SU-DHL-6 (cell line): ENCODE data around the gene TMC1.

ENCODE experiments used
- CTCF ChIP-seq: fragments of 200-600 bp; sonication (generic); IDR thresholded peaks from one replicate; pipeline ENCODE4 v1.5.1; 2017; ENCODE audit warnings: antibody characterized with exemption, mild to moderate bottlenecking, low read length, moderate library complexity; ENCODE audit not compliant: insufficient read depth, poor library complexity, severe bottlenecking
- EZH2phosphoT487 ChIP-seq: fragments of 200-600 bp; sonication (generic), shearing (Covaris generic); conservative IDR thresholded peaks from 2 replicates; pipeline ENCODE4 v1.6.1; 2018; ENCODE audit warnings: mild to moderate bottlenecking, antibody characterized with exemption, low read length, moderate library complexity, mixed read lengths

DNA sequence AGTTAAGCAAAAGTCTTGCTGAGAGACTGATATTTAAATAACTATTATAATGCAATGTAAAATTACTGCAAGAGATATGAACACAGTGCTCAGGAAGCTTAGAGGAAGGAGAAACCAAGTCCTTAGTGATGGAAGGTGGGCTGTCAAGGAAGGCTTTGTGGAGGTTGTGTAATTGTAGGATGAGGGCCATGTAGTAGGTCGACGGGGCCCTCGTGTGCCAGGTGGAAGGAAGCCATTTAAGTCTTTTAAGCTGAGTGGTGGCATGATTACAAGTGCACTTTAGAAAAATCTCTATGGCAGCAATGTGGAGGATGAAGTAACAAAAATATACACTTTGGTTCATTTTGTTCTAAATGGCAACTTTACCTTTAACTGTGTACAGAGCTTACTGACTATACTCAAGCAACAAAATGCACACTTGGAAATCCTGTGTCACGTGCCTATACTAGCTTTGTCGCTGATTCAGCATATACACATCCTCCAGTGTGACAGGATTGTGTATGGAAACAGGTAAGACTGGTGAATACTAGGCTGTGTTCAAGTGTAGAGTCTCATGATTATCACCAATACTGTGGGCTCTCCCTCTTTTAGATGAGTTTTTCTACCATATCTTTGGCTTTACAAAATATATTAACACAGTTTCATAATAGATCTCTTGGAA lies 78.6 kb downstream of the TMC1 start:
- TF ChIP-seq CTCF (no peak), EZH2phosphoT487 (no peak)
